Natural killer cell (primary cell): ENCODE measurements around the gene P2RX7. TPM values are rescaled to one million over a fixed set of nuclear protein-coding genes. Genes with fewer than 3 reads are reported as not detected.
"Not testable (repeated sequence)": the region's sequence is repeated elsewhere in the genome, so short reads cannot be mapped to it uniquely, and the experiment has no call there.

Experiments
- ATAC-seq, 3 donors: fragments of 150-1000 bp in 2 of 3; fragments of 200-7000 bp in 1 of 3; cut with Tn5 transposase; 1 replicate in 1 of 3; 2 replicates in 2 of 3; pipeline ENCODE4 v1.10.0; 2021; ENCODE audit warnings: mild to moderate bottlenecking in 2 of 3, moderate library complexity in 2 of 3
- DNase-seq, 2 donors: peaks; one replicate each; pipeline versions ENCODE4 v3.0.0 to v3.0.0-alpha.2; 2013 to 2021; ENCODE audit warnings: mixed read lengths in 1 of 2
- H3K27ac ChIP-seq: one replicate; pipeline ENCODE4 v1.5.1; 2013; ENCODE audit warnings: mild to moderate bottlenecking, low read length
- H3K27me3 ChIP-seq: one replicate; pipeline ENCODE4 v1.6.1; 2013; ENCODE audit warnings: low read length; ENCODE audit not compliant: control insufficient read depth, insufficient read depth
- H3K36me3 ChIP-seq: one replicate; pipeline ENCODE4 v1.6.1; 2013; ENCODE audit warnings: low read length; ENCODE audit not compliant: control insufficient read depth, insufficient read depth
- H3K4me1 ChIP-seq: one replicate; pipeline ENCODE4 v1.6.1; 2013; ENCODE audit warnings: low read length; ENCODE audit not compliant: control insufficient read depth, insufficient read depth
- H3K4me3 ChIP-seq: one replicate; pipeline ENCODE4 v1.5.1; 2013; ENCODE audit warnings: low read length
- H3K9me3 ChIP-seq: one replicate; pipeline ENCODE4 v1.6.1; 2013; ENCODE audit warnings: low read length; ENCODE audit not compliant: control insufficient read depth, insufficient read depth
- H3K27ac Mint-ChIP-seq, 2 donors: one replicate each; pipeline ENCODE4 v1.8.0; 2022; ENCODE audit warnings: mild to moderate bottlenecking in 2 of 2, mixed read lengths in 2 of 2, moderate library complexity in 1 of 2
- H3K27me3 Mint-ChIP-seq, 2 donors: one replicate each; pipeline ENCODE4 v1.8.0; 2022; ENCODE audit warnings: low read depth in 2 of 2, mixed read lengths in 2 of 2
- H3K36me3 Mint-ChIP-seq: one replicate; pipeline ENCODE4 v1.8.0; 2022; ENCODE audit warnings: mixed read lengths
- H3K4me1 Mint-ChIP-seq, 2 donors: one replicate each; pipeline ENCODE4 v1.8.0; 2022; ENCODE audit warnings: mixed read lengths in 2 of 2
- H3K4me3 Mint-ChIP-seq: one replicate; pipeline ENCODE4 v1.8.0; 2022; ENCODE audit warnings: mild to moderate bottlenecking, moderate library complexity, mixed read lengths
- H3K9me3 Mint-ChIP-seq, 2 donors: one replicate each; pipeline ENCODE4 v1.8.0; 2022; ENCODE audit warnings: mixed read lengths in 2 of 2
- CTCF ChIP-seq: fragments of 200-600 bp; IDR thresholded peaks from one replicate; pipeline ENCODE4 v1.8.0; 2022; ENCODE audit warnings: antibody characterized with exemption
- WGBS: methylation state at CpG from one replicate; pipeline ENCODE4 v1.1.7; 2013; ENCODE audit warnings: missing lambda C conversion rate; ENCODE audit not compliant: insufficient coverage; 5-methylcytosine and 5-hydroxymethylcytosine counted together
- intact Hi-C: fragments of 100-400 bp; cut with micrococcal nuclease; formaldehyde crosslinking; loops from one replicate; pipeline ENCODE4 v1.14.2; 2022
- total RNA-seq, 4 donors: library from RNA; stranded (reverse); fragments of 120-200 nt in 1 of 4; gene quantifications; one replicate each; pipeline versions ENCODE4 v1.2.3 to v1.2.4, GENCODE V29; 2013 to 2022

Gene P2RX7
- total RNA-seq, 3 donors from 2014 or later (not counting 1 experiment from before 2014, with no cell fraction given), result 14.1 to 22.9 (median 16.7) TPM

- no peak overlapping the region for H3K27ac Mint-ChIP-seq
- intact Hi-C loops, result no loop called here
- no peak for TF ChIP-seq CTCF
- ATAC-seq (no peak), DNase-seq (no peak)
- no peaks in the 10 kb centered on the region for H3K9me3 ChIP-seq
- H3K4me1 ChIP-seq, result peaks cover 27% of the 10 kb centered on the region
- no peaks in the 10 kb centered on the region for H3K27me3 ChIP-seq
- no peak overlapping the region for H3K27ac ChIP-seq
- H3K9me3 Mint-ChIP-seq, result no peaks in the 10 kb centered on the region
- peaks cover 6 to 8% of the 10 kb centered on the region in 2 donors for H3K4me1 Mint-ChIP-seq
- H3K27me3 Mint-ChIP-seq, result no peaks in the 10 kb centered on the region
- H3K4me3 Mint-ChIP-seq, result no peak overlapping the region
- peaks cover 37% of the 10 kb centered on the region for H3K36me3 ChIP-seq
- H3K36me3 Mint-ChIP-seq, result no peaks in the 10 kb centered on the region
- 97% methylated on average over 24 of the region's 24 CpGs for WGBS
- H3K4me3 ChIP-seq, result no peak overlapping the region
These were observed 96.4 kb downstream of the P2RX7 start for GRCh38 chr12:121228919-121229665.

- H3K4me1 Mint-ChIP-seq, H3K27me3 Mint-ChIP-seq, H3K4me3 Mint-ChIP-seq, H3K27ac ChIP-seq, H3K36me3 Mint-ChIP-seq, H3K9me3 Mint-ChIP-seq, H3K4me3 ChIP-seq, intact Hi-C loops, H3K9me3 ChIP-seq, H3K27me3 ChIP-seq, H3K27ac Mint-ChIP-seq: not testable (repeated sequence)
- DNase-seq, result peak; percentile 44 to 80
- peaks cover 39% of the 10 kb centered on the region for H3K36me3 ChIP-seq
- peaks cover 18% of the 10 kb centered on the region for H3K4me1 ChIP-seq
- 58% methylated on average over 19 of the region's 19 CpGs for WGBS
- peak; percentile 76 to 90 (median 81) for ATAC-seq
- peak; percentile 81 for TF ChIP-seq CTCF
These were observed 97.3 kb downstream of the P2RX7 start for GRCh38 chr12:121229826-121230537.

GRCh38 chr12:121230538-121230907, 97.8 kb downstream of the P2RX7 start:
- Histone ChIP-seq H3K36me3 (peaks cover 39% of the 10 kb centered on the region), H3K4me3 (no peak overlapping the region), H3K4me1 (peaks cover 13% of the 10 kb centered on the region), H3K27ac (no peak overlapping the region), H3K27me3 (no peaks in the 10 kb centered on the region), H3K9me3 (no peaks in the 10 kb centered on the region)
- Mint-ChIP-seq H3K4me1 (no peaks in the 10 kb centered on the region), H3K9me3 (no peaks in the 10 kb centered on the region), H3K27me3 (no peaks in the 10 kb centered on the region), H3K4me3 (no peak overlapping the region), H3K27ac (no peak overlapping the region), H3K36me3 (no peaks in the 10 kb centered on the region)
- DNase-seq, result no peak
- peak; percentile 29 for TF ChIP-seq CTCF
- ATAC-seq, result peak in 2 of 3 donors; percentile 9 to 14
- WGBS, result 92% methylated on average over 6 of the region's 12 CpGs
- intact Hi-C loops, result no loop called here
